GM18858 (cell line): ENCODE results near the gene KIF7.

Experiments
- ATAC-seq: cut with Tn5 transposase; IDR thresholded peaks from one replicate; pipeline ENCODE4 v1.9.1; 2021; ENCODE audit not compliant: unreplicated experiment

Gene KIF7

DNA sequence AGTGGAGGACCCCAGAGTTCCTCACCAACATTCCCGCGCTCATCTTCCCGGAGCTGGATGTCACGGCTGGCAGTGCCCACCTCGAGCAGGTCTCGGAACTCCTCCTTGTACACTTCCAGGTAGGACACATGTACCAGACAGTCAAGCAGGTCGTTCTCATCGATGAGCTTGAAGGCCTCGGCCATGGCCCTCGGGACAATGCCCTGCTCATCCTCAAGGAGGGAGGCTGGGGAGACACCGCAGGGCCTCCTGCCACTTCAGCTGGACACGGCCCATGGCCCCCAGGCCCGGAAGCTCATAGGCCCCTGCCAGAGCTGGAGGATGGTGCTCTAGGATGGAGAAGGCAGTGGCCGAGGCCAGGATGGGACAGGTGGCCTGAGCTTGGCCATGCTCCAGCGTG lies 5.6 kb downstream of the KIF7 start:
- ATAC-seq, result no peak

DNA sequence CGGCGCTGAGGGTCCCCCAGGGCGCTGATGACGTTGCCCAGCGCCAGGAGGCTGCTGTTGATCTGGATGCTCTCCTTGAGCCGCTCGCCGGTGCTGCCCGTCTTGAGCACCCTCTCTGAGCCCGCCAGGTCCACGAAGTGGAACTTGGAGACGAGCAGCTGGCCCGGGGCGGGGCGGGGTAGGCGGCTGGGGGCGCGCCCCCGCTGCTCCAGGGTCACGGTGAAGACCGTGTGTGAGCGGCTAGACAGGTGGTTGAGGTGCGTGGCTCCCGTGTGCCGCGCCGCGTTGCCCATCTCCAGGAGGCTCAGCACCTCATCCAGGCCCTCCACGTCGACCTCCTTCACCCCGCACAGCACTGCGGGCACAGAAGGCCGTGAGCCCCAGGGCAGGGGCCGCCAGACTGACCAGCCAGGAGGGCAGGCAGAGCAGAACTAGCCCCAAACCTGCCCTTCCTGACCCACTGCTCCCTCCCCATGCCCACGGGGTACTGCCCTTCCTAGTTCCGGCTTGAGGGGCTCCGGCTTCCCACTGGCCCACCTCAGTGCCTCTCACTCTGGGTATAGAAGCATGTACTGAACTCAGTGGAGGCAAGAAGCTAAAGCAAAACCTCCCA lies 6.1 kb downstream of the KIF7 start:
- no peak for ATAC-seq

DNA sequence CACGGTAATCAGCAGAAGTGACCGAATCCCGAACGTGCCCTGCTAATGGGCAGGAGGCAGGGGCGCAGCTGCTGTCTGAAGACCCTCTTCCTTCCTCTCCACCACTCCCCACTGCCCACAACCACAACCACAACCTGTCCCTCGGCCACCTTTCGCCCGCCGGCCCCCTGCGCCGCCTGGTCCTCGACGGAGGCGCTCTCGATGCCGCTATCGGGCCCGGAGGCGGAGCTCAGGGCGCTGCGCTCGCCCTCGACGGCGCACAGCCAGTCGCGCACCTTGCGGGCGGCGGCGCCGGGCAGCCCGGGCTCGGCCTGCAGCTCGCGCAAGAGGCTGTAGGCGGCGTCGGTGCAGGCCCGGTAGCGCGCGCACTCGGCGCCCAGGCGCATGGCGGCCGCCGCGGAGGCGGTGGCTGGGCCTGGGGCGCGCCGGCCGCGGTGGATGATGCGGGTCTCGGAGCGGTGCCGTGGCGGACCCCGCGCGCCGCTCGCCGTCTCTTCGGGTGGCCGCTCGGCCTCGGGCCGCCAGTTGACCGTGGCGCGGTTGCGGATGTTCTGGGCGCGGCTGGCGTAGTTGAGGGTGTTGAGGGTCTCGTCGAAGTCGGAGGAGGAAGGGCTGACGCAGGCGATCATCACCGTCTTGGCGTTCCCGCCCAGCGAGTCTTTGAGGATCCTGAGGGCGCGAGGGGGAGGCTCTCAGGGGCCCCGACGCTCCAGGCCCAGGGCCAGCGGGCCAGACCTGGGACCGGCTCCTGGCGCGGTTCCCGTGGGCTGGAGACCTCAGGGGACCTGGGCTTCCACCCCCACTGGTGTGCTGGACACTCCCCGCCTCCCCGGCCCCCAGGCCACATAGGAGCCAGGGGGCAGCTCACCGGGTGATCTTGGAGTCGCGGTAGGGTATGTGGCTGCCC lies 6.9 kb downstream of the KIF7 start:
- no peak for ATAC-seq

DNA sequence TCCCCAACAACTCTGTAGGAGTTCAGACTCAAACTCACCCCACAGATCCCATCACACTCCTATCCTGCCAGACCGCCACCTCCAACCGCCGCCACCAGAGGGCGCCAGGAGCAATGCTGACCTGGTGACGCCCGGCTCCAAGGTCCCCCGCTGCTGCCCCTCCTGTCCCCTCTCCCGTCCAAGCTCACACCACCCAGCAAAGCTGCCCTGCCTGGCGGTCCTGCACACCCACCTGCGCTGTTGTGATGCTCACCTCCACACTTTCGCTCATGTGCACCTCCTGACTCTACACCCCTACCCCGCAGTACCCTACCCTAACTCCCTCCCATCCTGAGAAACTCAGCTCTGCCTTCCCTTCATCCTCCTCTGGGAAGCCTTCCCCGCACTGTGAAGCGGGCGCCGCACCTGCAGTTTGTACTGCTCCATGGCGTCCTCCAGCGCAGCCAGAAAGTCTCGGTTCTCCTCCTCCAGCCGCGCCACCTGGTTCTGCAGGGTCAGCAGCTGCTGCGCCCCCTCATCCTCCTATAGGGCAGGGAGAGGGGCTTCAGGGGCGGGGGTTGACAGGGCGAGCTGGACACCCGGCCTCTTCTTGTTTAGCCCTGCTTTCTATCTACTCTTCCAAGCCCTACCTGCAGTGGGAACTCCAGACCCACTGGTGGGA lies 7.9 kb downstream of the KIF7 start:
- no peak for ATAC-seq

DNA sequence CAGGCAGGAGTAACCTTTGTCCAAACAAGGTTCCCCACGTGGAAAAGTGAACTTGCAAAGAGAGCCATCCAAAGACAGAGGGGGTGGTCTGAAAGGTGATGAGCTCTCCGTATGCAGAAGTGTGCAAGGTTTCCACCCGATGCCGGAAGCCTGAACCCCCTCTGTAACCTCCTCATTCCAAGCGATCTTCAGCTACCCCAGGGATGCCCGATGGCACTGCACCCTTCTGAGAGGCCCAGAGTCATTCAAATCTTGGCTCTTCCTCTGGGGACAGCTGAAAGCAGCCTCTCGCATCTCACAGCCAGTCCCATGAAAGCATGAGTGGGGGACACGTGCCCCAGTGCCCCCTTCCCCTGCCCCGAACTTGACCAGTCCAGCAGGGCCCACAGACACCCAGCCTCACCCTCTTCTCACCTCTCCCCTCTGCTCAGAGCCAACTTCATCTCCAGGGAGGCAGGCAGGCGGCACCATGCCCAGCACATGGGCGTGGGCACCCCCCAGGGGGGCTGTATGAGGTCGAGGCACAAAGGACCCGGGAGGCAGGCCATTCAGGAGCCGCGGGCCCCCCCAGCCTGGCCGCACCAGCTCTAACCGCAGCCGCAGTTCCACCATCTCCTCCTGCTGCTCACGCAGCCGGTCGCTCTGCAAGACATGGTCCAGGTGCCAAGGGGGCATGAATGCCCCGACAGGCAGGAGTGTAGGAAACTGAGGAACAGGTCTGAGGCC lies 8.7 kb downstream of the KIF7 start:
- no peak for ATAC-seq

DNA sequence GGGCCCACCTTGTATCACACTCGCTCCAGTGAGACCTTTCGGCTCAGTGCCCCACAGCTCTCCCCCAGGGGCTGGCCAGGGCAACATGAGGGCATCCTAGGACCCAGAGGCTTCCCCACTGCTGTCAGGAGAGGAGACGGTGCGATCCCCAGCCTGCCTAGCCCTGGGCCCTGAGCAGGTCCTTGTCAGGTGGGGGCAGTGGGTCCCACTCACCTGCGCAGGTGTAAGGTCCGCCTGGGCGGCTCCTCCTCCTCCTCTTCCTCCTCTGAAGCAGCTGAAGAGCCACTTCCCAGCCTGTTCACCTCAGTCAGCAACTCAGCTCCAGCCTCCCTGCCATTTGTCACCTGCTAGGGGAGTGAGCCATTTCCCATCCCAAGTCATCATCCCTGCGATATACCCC lies 9.6 kb downstream of the KIF7 start:
- ATAC-seq, result no peak

DNA sequence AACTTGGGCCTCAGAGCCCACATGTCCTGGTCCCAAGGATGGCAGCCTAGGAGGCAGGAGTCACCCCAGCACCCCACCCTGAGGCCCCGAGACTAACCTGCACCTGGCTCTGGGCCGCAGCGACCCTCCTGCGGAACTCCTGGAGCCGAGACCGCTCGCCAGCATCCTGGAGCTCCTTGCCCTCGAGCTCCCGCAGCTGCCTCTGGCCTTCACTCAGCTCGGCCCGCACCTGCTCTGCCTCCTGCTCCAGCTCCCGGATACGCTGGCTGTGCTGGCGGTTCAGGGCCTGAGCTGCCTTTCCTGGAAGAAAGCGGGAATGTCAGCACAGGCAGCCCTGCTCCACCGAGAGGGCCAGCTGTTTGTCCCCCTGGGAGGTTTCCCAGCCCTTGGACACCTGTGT lies 13.2 kb downstream of the KIF7 start:
- no peak for ATAC-seq

DNA sequence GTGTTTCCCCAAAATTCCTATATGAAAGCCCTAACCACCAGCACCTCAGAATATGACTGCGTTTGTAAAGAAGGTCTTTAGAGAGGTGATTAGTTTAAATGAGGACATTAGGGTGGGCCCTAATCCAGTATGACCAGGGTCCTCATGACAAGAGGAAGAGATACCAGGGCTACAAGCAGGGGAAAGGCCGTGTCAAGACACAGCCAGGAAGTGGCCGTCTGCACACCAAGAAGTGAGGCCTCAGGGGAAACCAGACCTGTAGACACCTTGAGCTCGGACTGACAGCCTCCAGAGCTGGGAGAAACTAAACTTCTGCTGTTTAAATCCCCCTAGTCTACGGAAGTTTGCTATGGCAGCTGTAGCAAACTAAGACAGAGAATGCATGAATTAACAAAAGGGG lies 14.2 kb downstream of the KIF7 start:
- no peak for ATAC-seq

DNA sequence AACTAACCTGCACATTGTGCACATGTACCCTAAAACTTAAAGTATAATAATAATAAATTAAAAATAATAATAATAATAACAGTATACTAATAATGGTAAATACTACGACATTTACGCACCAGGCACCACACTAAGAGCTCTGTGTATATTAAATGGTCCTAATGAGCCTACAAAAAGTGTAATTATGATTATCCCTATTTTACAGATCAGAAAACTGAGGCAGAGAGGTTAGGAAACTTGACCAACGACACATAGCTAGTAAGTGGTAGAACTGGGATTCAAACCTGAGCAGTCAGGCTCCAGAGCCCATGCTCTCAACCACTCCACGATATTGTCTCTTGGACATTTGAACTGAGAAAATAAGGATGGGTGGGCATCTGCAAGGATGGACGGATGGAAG lies 15.0 kb downstream of the KIF7 start:
- no peak for ATAC-seq

DNA sequence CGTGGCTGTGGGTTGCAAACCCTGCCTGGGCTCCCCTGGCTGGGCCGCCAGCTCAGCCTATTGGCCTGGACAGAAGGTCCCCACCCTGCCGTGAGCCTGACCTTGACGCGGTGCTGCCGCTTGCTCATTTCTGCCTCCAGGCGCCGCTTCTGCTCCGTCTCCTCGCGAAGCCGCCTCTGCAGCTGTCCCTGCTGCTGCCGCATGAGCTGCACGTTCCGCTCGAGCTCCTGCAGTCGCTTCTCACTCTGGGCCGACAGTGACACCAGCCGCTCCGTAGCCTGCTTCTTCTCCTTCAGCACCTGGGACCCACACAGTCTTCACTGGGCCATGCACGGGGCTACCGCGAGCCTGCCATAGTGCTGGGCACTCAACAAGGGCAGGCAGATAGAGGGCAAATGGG lies 21.7 kb downstream of the KIF7 start:
- no peak for ATAC-seq

DNA sequence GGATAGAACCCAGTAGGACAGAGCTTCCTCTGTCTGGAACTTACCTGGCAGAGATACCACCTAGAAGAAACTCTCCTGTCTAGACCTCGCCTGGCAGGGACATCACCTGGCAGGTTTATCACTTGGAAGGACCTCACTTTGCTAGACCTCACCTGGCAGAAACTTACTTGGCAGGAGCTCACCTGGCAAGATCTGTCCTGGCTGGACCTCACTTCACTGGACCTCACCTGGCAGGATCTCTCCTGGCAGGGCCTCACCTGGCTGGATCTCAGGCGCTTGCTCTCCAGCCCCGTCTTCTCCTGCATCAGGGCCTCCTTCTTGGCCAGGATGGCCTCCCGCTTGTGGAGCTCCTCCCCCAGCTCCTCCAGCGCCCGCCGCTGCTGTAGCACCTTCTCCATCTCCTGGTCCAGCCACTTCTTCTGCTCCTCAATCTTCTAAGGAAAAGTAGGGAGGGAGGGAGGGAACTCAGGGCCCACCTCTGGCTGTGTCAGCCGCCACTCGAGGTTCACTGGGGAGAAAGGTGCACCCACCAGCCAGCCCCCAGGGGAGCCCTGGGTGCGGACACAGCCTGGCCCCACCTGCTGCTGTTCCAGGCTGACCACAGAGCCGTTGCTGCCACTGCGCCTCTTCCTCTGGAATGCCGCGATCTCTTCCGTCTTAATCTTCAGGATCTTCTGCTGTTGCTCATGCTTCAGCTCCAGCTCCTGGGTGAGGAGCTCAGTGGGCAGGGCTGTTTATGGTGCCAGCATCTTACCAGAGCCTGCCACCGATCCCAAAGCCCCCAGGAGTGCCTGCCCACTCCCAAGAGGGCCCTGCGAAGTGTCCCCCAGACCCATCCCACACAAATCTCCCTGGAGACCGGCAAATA lies 22.5 kb downstream of the KIF7 start:
- ATAC-seq, result no peak

DNA sequence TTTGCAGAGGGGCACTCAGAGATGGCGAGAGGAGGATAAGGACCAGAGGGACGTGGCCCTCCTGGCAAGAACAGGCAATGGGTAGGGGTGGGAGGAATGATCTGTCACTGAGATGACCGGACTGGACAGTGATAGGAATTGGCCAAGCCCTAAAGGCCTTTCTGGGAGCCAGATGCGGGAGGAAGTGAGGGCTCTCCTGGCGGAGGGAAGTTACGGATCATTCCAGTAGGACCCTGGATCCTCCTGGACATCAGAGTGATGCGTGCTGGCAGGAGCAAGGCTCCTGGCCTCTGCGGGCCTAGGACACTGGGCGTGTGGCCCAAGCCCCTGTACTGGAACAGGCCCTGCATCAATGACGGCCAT lies 23.4 kb downstream of the KIF7 start:
- ATAC-seq, result no peak

DNA sequence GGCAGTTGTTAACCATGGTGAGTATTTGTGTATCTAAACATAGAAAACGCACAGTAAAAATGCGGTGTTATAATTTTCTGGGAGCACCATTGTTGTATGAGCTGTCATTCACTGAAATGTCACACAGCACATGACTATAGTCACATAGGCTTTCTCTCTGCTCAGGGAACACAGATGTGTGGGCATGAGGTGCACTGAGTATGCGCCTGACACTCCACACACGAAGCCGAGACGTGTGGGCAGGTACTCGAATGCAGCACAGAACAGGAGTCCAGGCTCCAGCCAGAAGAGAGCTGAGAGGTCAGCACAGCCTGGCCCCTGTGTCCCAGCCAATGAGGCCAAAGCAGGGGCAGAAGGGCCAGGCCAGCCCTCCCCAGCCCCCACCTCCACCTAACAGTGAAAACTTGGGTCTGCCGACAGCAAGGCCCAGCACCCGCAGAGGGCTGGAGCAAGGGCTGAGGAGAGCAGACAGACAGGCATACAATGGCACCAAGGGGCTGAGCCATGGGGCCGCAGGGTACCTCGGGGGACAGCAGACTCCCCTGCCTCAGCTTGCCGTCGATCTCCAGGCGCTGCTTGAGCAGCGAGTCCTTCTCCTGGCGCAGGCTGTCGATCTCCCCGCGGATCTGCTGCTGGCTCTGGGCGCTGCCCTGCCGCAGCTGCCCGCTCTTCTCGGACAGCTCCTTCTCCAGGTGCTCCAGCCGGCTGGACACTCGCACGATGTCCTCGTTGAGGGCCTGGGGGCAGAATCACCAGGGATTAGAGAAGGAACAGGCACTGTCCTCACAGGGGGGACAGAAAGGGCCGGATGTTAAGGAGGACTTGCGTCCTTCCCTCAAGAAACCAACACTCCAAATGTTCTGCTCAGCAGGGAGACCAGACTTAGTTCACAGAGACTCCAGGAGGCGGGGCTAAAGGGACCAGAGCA lies 24.0 kb downstream of the KIF7 start:
- ATAC-seq, result no peak

DNA sequence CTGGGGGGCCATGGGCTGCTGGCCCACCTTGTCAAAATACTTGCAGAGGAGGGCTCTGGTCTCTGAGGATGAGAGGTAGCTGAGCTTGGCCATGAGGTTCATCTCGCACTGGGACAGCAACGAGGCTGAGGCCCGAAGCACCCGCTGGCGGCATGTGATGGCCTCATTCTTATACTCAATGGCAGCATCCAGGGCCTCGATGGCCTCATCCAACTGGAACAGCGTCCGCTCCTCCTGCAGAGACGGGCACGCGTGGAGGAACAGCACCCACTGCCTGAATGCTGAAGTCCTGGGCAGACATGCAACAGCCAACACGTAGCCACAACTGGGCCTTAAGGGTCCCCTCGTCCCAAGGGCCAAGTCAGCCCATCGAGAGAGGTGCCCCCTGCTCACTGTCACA lies 25.0 kb downstream of the KIF7 start:
- ATAC-seq, result no peak

DNA sequence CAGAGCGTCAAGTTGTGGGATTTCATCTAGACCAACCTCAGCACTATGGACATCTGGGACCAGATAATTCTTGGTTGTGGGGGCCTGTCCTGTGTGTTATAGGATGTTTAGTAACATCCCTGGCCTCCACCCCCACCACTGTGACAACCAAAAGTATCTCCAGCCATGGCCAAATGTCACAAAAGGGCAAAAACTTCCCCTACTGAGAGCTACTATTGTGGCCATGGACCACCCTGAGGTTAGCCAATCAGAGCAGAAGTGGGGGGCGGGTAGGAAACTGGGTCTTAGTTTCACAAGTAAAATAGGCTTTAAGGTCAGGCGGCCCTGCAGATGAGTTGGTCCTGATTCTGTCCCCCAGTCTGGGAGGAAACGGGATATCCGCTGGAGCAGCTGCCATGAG lies 25.4 kb downstream of the KIF7 start:
- ATAC-seq, result no peak

DNA sequence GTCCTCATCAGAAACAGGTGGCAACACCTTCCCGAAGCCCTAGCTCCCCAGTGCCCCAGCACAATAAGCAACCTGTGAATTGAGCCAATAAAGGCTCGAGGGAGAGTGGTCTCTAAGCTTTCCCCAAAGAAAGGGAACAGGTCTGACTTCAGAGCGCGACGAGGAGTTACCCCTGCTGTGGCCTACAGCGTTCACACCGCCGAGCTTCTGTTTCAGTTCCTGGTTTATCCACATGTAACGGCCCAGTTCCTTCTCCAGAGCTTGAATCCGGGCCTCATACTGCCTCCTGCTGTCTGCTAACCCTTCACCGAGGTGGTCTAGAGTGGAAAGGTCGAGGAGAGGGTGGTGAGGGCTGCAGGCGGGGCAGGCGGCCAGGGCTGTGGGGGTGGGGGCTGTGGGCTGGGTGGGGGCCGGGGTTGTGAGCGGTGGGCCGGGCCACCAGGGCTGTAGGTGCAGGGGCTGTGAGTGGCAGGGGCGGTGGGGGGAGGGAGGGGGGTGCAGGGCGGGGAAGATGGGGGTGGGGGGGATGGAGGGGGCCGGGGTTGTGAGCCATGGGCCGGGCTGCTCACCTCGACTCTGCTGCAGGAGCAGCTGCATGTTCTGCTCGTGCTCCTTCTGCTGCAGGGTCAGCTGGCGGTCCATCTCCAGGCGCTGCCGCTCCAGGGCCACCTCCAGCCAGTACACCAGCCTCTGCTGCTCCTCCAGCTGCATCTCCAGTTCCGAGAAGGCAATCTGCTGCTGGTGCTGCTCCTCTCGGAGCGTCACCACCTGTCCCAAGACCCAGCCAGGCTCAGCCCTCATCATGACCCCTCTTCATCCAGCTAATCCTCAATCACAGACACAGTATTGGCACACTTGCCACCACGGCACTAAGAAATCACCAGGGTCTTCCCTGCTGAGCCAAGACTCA lies 26.2 kb downstream of the KIF7 start:
- no peak for ATAC-seq

DNA sequence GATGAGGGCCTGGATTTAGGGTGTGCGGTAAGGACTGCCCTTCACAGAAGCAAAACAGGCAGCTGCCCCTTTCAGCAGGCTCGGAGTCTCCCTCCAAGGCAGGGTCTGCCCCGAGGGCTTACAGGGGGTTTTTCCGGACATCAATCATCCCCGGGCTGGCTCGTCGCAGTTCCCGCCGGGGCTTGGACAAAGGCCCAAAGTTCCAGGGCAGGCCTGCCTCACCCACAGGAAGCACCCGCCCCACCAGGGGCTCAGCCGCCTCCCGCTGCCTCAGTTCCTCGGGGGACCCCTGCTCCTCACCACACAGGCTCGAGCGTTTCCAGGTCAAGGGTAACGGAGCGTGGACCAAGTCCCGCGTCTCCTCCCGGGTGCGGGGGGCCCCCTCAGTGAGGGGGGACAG lies 27.0 kb downstream of the KIF7 start:
- ATAC-seq, result no peak

DNA sequence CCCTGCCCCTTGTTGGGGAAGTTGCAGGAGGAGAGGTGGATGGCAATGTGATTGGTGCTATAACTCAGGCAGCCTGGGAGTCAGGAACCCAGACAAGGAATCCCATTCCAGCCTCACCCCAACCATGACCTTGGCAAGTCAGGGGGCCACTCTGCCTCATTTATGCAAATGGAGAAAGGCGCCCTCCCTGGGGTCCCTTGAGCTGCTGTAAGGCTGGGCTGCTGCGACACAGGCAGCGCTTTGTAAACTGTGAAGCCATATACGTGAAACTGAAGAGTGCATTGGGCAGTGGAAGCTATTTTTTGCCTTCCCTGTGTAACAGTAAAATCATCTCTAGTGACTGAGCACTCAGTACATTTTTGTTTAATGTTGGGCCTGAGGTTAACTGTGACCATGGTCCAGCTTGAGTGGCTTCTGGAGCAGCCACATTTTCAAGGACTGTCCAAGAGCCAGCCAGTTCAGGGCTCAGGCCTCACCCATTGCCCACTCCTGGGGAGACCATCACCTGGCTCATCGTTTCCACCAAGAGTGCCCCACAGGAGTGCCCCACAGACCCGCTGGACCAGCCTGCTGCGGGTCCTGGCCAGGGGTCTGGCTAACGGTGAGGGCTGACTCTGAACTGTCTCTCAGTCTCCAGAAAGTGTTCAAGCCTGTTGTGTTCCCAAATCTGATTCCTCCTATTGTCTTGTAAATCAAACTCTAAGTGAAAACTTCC lies 27.9 kb downstream of the KIF7 start:
- ATAC-seq, result no peak
